Femur (tissue), 1 donor: Measurements from ENCODE around the gene GABARAPL1.

Experiments used
- DNase-seq: peaks from one replicate; pipeline ENCODE4 v3.0.0-alpha.2; 2017

The GABARAPL1 gene

DNA sequence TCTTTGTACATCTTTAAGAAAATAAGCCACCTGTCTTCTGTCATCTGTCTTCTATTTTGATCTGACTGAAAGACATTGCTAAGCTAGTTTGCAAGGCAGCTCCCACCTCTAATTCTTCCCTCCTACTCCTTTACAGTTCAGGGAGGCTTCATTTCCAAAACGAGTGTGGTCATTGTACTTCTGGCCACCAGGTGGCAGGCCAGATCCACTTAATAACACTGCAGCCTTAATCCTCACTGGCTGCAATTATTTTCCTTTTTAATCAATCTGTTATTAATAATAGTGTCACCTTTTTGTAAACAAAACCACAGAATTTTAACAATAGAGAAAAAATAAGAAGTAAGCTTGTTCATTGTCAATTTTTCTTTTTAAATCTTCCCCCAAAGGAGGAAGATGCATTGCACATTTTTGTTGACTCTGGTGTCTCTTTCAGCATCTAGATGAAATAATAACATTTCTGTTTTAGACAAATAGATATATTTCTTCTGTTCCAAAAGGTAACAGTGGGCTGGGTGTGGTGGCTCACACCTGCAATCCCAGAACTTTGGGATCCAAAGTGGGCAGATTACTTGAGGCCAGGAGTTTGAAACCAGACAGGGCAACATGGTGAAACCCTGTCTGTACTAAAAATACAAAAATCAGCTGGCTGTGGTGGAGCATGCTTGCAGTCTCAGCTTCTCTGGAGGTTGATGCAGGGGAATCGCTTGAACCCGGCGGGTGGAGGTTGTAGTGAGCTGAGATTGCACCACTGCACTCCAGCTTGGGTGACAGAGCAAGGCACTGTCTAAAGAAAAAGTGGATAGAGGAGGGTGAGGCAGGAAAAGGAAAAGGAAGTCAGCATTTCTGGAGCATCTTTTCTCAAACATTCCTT lies 23.3 kb downstream of the GABARAPL1 start:
- DNase-seq, result no peak

GRCh38 chr12:10236720-10237119 lies 24.0 kb downstream of the GABARAPL1 start:
- no peak for DNase-seq

DNA sequence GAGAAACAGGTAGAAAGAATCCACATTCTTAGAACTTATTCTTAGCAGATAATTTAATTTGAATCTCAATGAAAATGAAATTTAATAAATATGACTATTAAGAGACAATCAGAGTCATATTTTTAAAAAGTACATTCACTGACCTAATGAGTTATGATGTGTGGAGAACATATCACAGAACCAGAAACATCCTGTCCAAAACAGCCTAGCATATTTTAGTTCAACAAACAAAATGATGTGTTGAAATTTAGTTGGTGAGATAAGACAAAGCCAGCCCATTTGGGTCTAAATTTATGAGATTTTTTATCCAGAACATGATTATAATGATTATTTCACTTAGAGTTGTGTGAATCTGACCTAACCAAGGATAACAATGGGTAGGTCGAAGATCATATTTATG lies 25.8 kb downstream of the GABARAPL1 start:
- DNase-seq, result no peak

DNA sequence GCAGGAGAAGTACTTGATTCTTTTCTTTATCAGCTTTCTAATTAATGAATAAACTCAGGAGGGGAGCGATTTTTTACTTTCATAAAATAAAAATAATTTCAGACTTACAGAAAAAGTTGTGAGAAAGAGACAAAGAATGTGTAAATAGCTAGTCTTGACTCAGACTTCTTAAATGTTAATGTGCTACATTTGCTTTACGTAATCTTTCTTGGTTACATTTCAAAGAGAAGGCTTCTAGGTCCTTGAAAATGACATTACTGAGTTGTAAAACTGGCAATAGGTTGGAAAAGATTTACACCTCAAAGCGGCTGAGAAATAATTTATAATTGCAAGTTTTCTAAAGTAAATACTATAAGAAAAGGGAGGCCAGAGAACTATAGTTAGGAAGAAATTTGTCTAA lies 28.6 kb downstream of the GABARAPL1 start:
- DNase-seq, result no peak

DNA sequence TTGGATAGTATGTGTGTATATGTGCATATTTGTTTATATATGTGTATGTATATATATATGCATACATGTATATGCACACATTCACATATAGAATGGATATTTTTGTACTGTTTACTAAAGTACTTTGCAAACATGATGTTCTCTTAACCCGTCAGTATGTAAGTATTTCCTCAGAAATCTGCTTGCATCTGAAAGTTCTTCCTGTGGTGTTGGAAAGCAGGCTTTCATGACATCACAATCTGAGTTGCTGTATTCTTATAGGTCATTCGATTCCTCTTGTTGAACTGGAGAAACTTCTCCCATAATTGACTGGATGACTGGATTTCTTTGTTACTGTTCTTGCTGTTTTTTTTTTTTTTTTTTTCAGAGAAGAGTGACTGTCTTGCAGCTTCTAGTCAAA lies 29.1 kb downstream of the GABARAPL1 start:
- no peak for DNase-seq

DNA sequence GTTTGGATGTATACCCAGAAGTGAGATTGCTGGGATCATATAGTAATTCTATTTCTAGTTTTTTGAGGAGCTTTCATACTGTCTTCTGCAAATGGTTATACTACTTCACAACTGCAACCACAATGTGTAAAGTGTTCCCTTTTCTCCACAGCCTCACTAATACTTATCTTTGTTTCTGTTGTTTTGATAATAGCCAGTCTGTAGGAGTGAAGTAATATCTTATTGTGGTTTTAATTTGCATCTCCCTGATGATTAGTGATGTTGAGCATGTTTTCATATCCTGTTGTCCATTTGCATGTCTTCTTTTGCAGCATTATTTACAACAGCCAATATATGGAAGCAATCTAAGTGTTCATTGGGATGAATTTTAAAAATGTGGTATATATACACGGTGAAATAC lies 29.9 kb downstream of the GABARAPL1 start:
- no peak for DNase-seq

- DNase-seq, result no peak
Observed at GRCh38 chr12:10243818-10244520, 31.3 kb downstream of the GABARAPL1 start.

DNA sequence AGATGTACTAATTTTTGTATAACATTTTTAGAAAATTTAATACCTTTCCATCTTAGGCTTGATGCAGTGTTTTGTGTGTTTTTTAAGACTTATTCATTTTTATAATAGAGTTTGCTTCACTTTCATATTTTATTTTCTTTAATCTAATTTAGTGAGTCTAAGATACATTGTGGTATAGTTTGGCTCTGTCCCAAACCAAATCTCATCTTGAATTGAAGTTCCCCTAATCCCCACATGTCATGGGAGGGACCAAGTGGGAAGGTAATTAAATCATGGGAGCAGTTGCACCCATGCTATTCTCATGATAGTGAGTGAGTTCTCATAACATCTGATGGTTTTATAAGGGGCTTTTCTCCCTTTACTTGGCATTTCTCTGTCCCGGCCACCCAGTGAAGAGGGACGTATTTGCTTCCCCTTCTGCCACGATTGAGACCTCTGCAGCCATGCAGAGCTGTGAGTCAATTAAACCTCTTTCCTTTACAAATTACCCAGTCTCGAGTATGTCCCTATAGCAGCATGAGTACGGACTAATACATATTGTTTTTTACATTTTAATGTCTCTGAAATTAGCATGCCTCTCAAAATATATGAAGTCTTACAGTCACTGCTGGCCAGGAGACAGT lies 34.9 kb downstream of the GABARAPL1 start:
- DNase-seq, result no peak

DNA sequence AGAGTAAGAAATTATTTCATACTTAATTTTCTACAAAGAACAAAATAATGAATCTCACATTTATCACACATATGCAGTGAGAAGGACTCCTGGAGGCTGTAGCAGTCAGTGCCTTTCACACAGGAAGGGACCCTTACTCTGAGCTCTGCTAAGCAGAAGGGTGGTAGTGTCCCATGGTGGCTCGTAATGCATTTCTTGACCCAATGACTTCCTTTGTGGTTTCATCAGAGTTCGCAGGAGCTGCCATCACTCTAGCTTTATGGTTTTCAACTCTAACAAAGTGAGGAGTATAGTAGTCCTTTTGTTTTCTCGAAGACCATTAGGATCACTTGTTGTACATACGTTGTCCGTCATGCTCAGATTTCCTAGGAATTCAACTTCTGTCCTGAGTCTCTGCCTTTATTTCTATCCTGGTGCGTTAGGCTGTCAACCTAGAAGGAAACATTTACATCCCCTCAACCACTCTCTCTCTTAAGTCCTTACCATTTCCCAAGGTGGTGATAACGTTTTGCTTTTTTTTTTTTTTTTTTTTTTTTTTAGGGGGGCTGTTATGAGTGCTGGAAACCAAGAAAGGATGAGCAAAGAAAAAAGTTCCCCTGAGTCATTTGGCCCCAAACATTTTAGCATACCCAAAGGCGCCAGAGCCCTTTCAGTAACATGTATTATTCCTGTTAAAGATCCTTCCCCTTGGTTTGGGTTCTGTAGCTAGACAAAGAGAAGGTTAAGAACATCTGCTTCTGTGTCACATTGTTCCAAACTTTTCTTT lies 37.2 kb downstream of the GABARAPL1 start:
- no peak for DNase-seq

GRCh38 chr12:10251669-10252068 lies 39.0 kb downstream of the GABARAPL1 start:
- no peak for DNase-seq

- DNase-seq, result no peak
Observed at GRCh38 chr12:10252201-10252600, 39.5 kb downstream of the GABARAPL1 start.

DNA sequence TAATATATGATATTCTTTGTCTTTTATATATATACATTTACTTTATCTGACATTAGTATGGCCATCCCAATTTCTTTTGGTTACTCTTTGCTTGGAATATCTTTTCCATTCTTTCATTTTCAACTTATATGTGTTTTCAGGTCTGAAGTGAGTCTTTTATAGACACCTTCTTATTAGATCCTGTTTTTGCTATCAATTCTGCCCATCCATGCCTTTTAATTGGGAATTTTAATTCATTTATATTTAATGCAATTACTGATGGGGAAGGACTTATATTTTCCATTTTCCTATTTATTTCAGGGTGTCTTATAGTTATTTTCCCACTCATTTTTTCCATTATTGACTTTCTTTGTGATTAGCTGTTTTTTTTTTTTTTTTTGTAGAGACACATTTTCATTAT lies 43.4 kb downstream of the GABARAPL1 start:
- no peak for DNase-seq

GRCh38 chr12:10260927-10261326 lies 48.2 kb downstream of the GABARAPL1 start:
- DNase-seq, result no peak

- DNase-seq, result no peak
Observed at GRCh38 chr12:10268037-10268436, 55.4 kb downstream of the GABARAPL1 start.

- DNase-seq, result no peak
Observed at GRCh38 chr12:10272467-10272866, 59.8 kb downstream of the GABARAPL1 start.
